Activated CD8-positive, alpha-beta memory T cell treated with anti-CD3 and anti-CD28 coated beads, Interleukin-2, amount 50 U/mL, for 1 hour (primary cell): ENCODE measurements around the gene BCKDHB.
"Not testable (repeated sequence)": the region's sequence is repeated elsewhere in the genome, so short reads cannot be mapped to it uniquely, and the experiment has no call there.

Source experiments
- DNase-seq: peaks from one replicate; pipeline ENCODE4 v3.0.0-alpha.2; 2020; ENCODE audit errors: extremely low read depth

Gene BCKDHB

GRCh38 chr6:80263585-80263984 lies 157.1 kb downstream of the BCKDHB start:
- no peak for DNase-seq

DNA sequence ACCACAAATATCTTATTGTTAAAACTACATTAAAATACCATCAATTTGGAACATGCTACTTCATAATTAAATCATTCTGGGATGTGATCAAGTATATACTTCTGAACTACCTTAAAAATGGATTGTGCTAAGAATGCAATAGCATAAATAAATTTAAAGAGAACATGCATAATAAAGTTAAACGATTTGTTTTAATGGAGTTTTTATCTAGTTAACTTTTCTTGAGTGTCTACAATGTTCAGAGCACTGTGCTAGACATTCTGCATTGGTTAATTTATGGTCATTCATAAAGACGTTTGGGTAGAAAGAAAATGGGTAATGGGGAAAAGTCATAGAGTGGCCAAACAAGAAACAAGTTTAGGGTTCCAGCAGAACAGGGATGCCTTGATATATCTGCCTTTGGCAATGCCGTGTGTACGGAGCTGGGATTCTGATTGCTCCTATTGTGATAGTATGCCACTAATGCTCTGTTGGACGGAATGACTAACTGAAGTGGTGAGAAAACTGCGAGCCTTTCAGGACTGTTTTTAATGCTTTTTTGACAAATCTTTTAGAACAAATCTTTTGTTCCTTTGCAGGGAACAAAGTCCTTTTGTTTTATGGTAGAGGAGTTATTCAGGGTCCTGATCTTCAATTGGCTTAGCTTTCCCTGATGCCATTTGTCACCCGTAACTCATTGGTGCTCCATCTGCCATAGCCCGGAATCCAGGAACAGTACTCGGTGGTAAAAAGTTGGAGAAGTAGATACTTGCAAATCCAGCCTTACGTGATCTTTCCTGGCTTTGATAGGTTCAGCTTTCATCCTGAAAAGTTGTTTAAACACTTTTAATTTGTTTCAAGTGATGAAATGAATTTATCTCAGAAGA lies 162.6 kb downstream of the BCKDHB start:
- DNase-seq: no peak

GRCh38 chr6:80271074-80271473 lies 164.6 kb downstream of the BCKDHB start:
- DNase-seq: no peak

DNA sequence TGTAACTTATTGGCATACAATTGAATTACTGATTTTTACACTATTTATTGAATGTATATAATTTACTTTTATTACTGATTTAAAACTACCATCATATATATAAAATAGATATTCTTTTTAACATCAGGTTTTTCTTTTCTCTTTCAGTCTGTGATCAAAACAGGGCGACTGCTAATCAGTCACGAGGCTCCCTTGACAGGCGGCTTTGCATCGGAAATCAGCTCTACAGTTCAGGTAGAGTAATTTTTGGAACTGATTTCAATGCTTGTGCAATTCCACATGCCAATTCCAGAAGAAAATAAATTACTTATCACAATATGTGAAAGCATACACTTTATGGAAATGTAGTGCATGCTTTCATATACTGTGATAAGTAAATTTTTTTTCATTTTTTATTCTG lies 166.5 kb downstream of the BCKDHB start:
- no peak for DNase-seq

GRCh38 chr6:80276861-80277260 lies 170.4 kb downstream of the BCKDHB start:
- no peak for DNase-seq

GRCh38 chr6:80277501-80277900 lies 171.0 kb downstream of the BCKDHB start:
- no peak for DNase-seq

GRCh38 chr6:80280262-80281010 lies 174.0 kb downstream of the BCKDHB start:
- no peak for DNase-seq

DNA sequence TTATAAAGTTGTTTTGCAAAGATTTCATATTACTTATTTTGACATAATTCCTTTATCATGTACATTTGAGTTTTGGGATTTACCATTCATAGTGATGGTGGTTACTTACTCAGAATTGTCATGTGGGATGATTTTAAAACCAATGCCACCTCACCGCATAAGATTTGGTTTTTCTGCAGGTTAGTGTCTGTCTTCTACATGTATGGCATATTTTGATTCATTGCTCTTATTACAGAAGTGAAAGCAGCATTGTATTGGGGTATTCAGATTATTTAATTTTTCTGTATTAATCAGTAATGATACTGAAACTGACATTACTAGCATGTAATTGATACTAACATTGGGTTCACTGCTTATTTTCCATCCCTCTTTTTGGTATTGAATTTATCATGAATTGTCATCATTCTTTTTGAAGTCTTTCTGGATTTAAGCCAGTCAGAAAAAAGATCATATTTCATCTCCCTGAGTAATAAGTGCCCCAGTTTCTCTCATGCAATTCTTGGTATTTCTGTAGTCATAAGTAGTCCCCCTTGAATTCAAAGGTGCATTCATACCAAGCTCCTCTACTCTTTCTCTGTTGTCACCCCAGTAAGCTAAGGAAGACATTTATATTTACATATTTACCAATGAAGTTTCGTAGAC lies 176.6 kb downstream of the BCKDHB start:
- DNase-seq: no peak

DNA sequence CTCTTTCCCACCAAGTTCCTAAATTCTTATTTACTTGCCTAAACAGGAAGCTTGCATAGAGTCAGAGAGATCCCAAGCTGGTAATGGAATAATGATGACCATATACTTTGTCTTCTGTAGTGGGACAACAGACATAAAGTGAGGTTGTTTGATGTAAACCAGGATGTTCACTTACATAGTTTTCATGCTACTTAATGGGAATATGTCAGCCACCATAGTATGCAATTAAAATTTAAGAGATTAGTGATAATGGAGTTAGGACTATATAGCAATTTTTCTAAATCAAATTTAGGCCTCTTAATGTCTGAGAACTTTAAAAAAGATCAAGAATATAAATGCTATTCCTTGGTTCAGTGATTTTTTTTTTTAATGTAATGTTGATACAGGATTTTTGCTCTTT lies 180.6 kb downstream of the BCKDHB start:
- DNase-seq: no peak

- no peak for DNase-seq
Measured at GRCh38 chr6:80287607-80288006, 181.1 kb downstream of the BCKDHB start.

DNA sequence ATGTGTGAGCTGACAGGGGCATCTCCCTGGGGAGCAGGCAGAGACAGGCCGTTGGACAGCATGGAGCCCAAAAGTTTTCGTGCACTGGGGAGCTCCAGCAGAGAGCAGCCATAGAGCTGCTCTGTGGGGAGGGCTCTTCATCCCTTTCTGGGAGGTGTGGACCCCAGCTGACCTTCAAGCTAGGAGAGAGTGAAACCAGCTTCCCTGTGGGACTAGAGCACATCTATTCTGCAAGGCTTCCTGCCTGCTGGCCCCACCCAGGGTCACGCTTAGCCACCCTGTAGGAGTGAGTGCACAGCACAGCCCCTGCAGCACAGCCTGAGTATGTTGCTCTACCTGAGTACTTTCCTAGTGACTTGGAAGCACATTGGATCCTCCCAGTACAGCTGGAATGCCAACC lies 183.3 kb downstream of the BCKDHB start:
- no peak for DNase-seq

- not testable (repeated sequence) for DNase-seq
Measured at GRCh38 chr6:80294531-80294930, 188.1 kb downstream of the BCKDHB start.

GRCh38 chr6:80302716-80303115 lies 196.2 kb downstream of the BCKDHB start:
- DNase-seq: no peak

GRCh38 chr6:80304014-80304413 lies 197.5 kb downstream of the BCKDHB start:
- DNase-seq: no peak

DNA sequence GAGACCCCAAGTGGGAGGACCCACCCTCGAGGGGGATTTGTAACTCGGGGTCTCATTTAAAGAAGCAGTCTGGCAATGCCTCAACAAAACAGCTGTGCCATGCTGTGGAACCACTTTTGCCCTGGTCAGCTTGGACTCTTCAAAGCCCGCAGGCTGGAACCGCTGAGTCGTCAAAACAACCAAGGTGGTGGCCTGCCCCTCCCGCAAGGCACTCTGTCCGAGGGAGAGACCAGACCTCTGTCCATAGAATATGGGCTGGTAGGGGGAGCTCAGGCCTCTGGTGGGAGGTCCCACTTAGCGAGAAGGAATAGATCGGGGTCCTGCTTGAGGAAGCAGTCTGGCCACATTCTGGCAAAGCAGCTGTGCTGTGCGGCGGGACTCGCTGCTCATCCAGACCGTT lies 208.1 kb downstream of the BCKDHB start:
- no peak for DNase-seq

- no peak for DNase-seq
Measured at GRCh38 chr6:80316686-80317231, 210.3 kb downstream of the BCKDHB start.

- no peak for DNase-seq
Measured at GRCh38 chr6:80319196-80319595, 212.7 kb downstream of the BCKDHB start.

GRCh38 chr6:80321011-80321410 lies 214.5 kb downstream of the BCKDHB start:
- no peak for DNase-seq

- no peak for DNase-seq
Measured at GRCh38 chr6:80325742-80326141, 219.3 kb downstream of the BCKDHB start.

DNA sequence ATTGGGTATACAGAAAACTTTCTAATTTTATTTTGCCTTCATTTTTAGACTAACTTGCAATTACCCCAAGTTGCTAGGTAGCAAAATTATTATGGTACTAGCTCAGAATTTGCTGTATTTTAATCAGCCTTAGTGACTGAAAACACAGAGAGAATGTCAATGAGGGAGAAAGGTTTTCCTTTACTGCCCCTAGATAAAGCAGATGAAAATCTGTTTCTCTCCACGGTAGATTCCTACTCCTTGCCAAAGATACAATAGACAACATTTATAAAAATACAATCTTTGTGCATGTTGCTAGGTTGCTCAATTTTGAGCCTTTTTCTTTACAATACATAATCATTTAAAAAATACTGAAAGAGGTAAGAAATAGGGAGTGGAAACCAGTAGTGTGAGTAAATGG lies 222.2 kb downstream of the BCKDHB start:
- no peak for DNase-seq

DNA sequence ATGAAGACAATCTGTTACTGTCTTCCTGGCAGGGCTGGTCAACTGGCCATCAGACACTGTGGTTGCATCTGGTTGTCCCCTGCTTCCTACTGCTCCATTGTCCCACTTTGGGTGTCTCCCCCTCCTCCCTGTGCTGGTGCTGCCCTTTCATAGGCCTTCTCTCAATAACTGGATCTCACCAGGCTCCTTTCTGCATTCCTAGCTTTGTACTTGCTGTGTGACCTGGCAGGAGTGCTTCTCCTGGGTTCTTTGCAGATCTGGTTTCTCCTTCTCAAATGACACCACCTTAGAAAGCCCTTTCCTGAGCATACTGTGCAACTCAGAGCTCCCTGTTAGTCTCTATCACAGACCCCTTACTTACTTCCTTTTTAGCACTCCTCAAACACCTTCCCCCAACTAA lies 223.0 kb downstream of the BCKDHB start:
- DNase-seq: no peak

GRCh38 chr6:80330961-80331360 lies 224.5 kb downstream of the BCKDHB start:
- no peak for DNase-seq
